Effector CD8-positive, alpha-beta T cell (primary cell): Measurements from ENCODE around the gene PRKX.
"Not testable (repeated sequence)": the region's sequence is repeated elsewhere in the genome, so short reads cannot be mapped to it uniquely, and the experiment has no call there.

Source experiments
- DNase-seq: peaks from one replicate; lab custom pipeline; 2025; lab: John Stamatoyannopoulos, UW

The PRKX gene

DNA sequence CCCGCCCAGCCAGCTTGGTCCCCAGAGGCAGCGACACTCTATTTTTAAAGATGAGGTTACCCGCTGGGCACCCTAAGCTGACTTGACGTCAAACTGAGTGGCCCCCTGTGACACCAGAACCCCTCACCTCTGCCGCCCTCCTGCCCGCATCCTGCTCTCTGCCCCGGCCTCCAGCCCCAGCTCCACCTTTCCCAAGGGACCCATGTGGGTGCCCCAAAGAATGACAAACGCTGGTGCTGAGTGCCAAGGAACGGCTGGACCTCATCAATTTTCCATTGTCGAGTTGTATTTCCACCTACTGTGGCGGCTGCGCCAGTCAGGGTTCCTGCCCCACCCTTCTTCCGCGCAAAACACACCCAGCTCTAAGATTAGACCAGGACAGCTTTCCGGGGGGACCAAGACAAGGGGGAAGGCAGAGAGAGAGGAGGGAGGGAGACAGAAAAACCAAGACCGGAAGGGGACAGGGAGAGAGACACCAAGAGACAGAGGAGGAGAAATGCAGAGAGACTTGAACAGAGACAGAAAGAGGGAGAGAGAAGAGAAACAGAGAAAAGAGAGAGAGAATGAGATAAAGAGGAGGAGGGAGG is 2.0 kb downstream of the PRKX start:
- no peak for DNase-seq

DNA sequence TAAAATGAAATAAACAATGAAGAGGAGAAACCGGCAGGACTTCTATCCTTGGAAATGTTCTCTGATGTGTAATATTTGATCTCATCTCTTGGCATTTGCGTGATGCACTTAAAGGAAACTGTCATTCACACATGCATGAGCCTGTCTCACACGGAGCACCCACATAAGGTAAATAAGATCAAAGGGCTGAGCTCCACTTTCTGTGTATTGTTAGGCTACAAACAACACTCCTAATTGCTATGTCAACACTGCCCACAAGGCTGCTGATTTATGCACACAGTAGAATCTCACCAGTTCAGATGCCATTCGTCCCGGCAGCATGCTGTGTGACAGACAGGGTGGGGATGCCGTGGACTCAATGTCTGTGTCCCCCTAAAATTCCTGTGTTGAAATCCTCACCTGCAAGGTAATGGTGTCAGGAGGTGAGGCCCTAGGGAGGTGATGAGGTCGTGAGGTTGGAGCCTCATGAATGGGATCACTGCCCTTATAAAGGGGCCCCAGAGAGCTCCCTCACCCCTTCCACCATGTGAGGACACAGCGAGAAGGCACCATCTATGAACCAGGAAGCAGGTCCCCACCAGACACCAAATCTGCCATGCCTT is 5.7 kb downstream of the PRKX start:
- DNase-seq = not testable (repeated sequence)

DNA sequence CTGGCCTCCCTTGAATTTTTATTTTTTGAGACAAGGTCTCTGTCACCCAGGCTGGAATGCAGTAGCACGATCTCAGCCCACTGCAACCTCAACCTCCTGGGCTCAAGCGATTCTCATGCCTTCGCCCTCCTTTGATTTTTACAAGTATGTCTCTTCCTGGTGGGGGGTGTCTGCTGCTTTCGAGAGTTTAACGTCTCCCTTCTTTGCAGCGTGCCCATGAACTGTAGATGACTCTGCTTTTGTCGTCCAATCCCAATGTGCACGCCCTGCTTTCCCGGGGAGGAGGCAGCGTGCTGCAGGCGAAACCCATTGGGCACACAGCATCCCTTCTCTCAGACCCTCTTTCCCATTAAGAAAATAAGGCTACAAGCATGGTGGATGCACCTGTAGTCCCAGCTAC is 7.0 kb downstream of the PRKX start:
- DNase-seq = no peak

DNA sequence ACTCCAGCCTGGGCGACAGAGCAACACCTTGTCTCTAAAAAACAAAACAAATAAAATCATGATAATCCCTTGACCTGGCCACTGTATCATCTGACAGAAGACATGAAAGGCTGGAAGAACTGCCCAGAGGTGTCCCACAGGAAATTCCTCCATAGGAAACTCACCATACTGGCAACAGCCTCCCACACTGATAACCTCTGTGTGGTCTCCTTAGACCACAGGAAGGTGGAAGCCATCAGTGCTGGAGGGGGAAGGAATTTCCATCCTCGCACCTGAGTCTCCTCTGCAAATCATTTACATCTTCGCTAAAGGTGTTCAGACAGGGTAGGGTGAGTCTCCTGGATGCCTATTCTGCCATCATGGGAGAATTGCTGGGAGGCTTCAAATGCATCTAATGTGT is 10.2 kb downstream of the PRKX start:
- not testable (repeated sequence) for DNase-seq

DNA sequence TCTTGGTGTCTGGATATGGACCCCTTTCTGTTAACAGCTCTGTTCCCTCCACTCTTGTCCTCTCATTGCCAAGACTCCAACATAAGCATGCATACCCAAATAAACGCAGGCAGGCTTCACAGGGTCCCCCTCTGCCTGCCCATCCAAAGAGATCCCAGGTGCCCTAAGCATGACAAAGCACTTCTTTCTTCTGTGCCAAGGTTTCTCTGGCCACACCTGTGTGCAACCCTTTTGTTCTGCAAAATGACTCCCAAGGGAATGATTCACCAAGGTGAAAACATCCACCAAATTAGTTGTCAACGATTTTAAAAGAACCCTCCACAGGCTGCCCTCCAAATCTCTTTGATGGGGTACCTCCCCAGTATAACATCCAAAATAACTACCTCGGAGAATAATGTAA is 11.4 kb downstream of the PRKX start:
- not testable (repeated sequence) for DNase-seq

DNA sequence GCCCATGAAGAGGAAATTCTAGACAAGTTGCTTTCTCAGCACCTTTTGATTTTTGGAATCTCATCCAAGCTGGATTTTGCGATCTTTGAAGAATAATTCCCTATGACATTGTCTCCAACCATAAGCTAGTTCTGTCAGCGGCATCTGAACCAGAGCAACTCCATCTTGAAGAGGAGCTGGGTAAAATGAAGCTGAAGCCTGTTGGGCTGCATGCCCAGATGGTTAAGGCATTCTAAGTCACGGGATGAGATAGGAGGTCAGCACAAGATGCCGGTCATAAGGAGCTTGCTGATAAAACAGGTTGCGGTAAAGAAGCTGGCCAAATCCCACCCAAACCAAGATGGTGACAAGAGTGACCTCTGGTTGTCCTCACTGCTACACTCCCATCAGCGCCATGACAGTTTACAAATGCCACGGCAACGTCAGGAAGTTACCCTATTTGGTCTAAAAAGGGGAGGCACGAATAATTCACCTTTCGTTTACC is 12.0 kb downstream of the PRKX start:
- DNase-seq = not testable (repeated sequence)

DNA sequence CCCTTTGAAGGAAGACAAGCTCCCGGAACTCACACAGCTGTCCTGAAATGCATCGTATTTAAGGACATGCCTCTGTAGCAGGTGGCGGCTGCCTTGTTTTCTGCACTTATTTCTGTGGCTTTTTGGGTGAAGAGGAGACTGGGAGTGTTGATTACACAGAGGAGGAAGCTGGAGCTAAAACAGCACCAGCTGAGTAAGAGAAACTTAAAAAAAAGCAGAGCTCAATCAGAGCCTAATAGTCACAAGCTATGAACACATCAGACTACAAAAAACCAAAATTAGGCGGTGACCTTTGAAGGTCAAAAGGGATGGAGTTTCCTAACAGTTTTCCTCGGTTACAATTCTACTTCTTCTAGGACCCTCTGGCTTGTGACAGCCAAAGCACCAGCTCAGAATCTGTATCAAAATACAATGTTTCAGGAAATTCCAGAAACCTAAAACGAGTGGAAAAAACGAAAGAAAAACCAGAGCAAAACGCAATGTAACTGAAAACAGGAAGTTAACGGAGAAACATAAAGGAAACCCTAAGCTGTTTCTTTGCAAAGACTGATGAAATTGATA is 13.5 kb downstream of the PRKX start:
- DNase-seq = no peak

DNA sequence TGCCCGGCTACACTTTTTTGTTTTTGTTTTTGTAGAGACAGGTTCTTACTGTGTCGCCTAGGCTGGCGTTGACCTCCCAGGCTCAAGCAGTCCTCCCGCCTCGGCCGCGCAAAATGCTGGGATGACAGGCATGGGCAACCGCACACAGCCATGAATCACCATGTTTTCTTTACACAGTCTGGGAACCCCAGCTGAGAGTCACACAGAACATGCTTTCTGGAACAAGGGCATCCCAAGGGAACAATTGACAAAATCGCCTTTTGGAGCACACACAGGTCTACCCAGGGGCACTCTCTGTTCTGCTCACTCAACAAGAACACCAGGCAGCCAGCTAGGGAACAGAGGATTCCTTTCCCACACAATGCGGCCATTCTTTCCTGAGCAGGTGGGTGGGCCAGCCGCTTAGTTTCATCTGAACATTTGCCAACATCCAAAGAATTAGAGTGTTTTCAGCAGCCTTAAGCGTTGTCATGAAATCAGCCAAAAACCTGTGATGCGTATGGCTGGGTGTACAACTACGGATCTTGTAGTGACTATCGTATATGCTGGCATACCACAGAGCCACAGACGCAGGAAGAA is 15.7 kb downstream of the PRKX start:
- DNase-seq = no peak

DNA sequence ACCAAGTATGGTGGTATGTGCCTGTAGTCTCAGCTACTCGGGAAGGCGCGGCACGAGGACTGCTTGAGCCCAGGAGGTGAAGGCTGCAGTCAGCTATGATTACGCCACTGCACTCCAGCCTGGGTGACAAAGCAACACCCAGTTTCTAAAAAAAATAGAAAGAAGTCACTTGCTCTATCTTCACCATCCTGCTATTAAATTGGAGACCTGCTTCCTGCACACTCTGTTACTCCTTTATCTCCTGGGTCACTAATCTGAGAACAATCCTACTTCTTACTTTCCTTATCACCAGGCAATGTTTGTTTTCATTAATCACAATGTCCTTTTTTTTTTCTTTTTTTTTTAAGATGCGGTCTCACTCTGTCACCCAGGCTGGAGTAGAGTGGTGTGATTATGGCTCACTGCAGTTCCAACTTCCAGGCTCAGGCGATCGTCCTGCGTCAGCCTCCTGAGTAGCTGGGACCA is 16.2 kb downstream of the PRKX start:
- no peak for DNase-seq

DNA sequence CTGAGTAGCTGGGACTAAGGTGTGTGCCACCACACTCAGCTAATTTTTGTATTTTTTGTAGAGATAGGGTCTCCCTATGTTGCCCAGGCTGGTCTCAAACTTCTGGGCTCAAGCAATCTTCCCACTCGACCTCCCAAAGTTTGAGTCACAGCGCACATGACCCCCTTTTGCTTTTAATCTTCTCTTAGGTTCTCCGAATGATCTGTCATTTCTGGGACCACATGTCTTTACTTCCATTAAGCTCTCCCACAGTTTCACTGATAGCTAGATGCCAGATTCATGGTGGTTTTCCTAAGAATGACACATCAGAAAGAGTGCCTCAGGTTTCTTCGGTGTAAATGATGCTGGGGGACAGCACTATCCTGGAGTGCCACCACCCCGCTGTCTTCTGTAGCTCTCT is 17.9 kb downstream of the PRKX start:
- DNase-seq = no peak

DNA sequence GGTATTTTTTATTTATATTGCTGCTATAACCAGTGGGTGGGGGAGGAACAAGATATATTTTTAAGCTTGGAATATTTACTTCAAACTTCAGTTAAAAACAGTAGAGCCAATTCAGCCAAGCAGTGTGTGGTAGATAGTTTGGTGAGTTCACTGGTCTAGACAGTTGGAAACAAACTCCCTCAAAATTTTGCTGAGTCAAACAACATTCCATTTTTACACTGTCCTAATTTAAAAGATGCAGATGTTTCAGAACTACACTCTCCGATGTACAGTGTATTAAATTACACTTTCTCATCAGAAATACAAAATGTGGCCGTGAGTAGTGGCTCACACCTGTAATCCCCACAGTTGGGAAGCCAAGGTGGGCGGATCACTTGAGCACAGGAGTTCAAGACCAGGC is 23.3 kb downstream of the PRKX start:
- DNase-seq = no peak

DNA sequence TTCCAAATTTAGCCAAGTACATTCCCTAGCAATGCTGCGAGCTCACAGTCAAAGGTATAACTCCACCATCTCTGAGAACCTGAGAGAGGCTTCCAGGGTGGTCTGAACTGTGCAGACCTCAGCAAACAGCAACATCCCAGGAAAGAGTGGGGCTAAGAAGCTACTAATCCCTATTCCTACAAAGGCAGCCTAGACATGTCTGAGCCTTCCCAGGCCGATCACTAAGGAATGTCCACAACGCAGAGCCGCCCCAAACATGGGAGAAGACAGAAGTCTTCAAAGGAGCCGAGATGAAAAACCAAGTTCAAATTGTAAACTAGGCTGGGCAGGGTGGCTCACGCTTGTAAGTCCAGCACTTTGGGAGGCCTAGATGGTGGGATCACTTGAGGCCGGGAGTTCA is 30.2 kb downstream of the PRKX start:
- not testable (repeated sequence) for DNase-seq

DNA sequence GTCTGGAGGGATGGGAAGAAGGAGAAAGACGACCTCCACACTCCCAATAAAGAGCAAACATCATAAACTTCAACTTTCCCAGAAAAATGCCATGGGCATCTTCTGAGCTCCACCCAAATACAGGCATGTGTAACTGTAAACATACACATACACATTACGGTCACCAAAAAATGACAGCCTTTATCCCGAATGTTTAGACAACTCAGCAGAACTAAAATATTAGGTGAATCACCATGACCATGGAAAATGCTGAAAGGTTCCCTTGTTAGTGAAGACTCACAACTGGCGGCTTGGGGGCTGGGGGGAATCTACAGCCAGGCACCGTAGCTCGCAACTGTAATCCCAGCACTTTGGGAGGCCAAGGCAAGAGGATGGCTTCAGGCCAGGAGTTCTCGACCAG is 33.0 kb downstream of the PRKX start:
- no peak for DNase-seq

DNA sequence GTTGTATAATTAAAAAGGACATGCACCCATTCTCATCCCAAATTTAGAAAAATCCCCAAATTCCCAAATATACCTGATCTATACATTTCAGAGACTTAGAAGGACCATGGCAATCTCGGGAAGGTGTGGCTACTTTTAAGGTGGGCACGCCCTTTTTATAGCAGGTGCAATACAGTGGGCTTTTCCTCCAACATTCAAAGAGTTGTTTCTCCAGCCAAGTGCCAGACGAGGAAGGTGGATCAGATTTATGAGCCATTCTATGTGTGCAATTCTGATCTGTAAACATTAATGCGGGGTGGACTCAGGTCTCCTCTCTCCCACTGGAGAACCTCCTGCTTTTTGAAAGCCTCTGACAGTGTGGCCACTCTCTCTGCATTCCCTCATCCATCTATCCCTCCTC is 33.8 kb downstream of the PRKX start:
- DNase-seq = no peak

DNA sequence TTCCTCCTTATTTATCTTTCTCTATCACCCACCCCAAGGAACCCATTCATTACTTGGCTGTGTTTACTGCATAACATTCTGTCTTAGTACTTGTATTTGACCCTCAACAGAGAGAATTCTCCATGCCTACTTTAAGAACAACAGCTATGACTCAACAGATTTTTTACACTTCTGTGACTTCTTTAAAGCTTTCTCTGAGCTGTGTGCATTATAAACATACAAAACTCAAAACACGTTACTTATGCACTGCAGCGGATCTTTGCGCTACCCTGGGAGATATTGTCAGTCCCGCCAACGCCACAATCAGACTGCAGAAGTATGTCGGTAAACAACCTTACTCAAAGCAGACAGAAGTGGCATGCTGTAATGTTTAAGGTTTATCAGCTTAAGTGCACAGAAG is 35.1 kb downstream of the PRKX start:
- DNase-seq = no peak

DNA sequence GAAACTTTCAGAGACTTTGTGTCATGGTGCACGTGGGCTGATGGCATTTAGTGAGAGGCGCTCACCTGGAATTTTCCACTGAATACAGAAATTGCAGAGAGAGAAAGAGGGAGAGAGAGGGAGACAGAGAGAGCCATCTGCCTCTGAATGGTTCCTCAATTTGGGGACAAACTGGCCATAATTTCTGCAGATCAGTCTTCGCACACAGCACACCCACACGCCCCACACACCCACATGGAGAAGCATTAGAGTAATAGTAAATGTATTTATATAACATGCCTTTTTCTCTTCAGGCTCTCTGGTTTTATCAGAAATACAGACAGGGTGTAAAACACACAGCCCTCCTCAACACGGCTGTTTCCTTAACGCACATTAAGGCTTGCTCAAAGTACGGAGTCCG is 38.6 kb downstream of the PRKX start:
- DNase-seq = no peak

DNA sequence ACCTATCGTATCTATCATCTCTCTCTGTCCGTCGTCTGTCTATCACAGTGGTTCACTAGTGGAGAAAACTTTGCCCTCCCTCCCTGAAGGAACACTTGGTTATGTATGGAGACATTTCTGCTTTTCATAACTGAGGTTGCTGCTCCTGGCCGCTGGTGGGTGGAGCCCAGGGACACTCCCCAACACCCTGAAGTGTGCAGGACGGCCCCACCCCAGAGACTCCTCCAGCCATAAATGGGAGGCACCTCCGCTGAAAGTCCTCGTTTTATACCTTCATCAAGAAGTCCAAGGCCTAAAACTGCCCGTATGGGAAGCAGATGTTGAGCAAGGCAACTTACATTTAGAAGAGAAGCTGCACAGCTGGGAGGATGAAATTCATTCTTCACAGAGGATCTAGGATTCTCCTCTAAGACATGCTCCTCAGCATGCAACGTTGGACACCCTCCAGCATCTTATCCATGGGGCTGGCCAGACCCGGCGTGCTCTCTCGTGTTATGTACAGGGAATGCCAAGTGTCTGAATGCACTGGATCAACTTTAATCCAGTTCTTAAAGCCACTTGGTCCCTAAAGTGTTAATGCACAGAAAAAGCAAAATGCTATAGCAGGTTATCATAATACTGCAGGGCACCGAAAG is 43.5 kb downstream of the PRKX start:
- DNase-seq = no peak

DNA sequence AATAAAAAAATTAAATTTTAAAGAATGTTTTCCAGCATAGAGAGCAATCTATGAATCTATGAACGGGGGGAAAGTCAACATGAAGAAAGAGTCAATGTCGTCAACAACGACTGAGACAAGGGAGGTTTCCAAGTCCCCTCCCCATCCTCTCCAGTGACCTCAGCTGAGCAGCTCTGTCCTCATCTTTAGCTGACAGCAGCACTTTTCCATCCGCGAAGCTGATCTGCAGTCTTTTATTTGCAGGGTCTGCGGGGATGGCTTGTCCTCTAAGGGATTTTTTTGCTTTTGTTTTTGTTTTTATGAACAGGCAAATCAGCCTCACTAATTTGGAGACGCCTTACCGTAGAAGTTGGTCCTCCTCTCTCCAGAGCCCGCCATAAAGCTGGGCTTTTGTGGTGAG is 46.5 kb downstream of the PRKX start:
- no peak for DNase-seq

DNA sequence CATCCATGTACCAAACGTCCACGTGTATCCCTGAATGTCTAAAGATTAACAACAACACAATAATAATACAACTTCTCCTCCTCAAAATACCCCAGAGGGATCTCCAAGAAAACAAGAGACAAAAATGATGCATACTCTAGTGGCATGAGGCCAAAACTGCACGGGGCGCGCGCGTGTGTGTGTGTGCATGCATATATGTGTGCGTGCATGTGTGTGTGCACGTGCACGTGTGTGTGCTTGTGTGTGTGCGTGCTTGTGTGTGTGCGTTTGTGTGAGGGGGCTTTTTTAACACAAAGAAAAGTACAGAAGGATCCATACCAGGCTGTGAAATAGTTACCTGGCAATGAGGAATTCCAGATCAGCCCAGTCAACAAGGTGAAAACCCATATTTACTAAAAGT is 48.5 kb downstream of the PRKX start:
- DNase-seq = no peak

DNA sequence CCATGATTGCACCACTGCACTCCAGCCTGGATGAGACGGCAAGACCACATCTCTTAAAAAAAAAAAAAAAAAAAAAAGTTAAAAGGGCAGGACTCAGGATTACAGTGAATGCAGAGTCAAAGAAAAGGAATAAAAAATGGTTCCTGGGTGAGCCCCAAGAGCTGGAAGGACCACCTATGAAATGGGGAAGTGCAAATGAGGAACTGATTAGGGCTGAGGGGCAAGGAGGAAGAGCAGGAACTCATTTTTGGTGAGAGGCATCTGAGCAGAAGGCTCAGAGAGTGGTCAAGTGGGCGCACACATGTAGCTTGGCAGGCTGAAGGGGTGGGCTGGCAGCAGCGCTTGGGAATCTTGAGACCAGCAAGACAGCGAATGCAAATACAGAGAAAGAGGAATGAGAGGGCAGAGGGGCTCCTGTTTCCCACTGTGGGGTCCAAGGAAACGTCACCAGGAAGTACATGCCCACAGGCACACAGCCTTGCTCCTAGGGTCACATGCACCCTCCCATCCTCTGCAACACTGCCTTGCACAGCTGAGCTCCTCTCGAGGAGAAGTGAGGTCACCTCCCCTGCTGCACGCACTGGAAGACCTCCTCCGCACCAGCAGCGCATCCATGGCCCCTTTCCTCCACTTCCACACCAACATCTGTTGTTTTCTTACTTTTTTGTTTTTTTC is 49.7 kb downstream of the PRKX start:
- DNase-seq = not testable (repeated sequence)

DNA sequence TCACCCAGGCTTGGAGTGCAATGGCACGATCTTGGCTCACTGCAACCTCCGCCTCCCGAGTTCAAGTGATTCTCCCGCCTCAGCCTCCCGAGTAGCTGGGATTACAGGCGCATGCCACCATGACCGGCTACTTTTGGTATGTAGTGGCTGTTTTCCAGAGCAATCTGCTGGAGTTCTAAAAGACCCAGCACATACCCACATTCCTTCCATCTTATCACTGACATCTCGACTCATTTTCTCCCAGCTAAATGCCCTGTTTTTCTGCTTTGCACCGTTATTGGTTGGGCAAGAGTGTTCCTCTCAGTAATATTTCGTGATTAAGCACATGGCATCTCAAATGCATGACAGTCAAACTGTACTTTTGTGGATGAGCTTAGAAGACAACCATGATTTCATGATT is 53.7 kb downstream of the PRKX start:
- no peak for DNase-seq

DNA sequence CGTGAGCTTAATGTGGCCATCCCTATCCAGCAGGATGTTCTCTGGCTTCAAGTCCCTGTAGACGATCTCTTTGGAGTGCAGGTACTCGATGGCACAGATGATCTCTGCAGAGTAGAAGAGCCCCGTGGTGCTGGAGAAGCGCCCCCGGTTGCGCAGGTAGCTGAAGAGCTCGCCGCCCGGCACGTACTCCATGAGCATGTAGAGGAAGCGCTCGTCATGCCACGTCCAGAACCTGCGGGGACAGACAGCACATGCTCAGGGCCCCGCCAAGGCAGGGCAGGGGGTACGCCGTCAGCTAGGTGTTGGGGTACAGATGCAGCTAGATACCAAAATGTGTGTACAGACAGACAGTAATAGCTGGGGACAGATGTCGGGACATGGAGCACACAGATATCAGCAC is 58.3 kb downstream of the PRKX start:
- no peak for DNase-seq
